A673 (cell line): Measurements from ENCODE around the gene PRKAR2A.

Experiments used
- CTCF ChIP-seq: fragments of 300-800, 200-600 bp; sonication (generic); conservative IDR thresholded peaks from 2 replicates; pipeline ENCODE4 v1.5.1; 2017; ENCODE audit warnings: low read depth, mild to moderate bottlenecking, antibody characterized with exemption, low read length, moderate library complexity, mixed read lengths
- EZH2 ChIP-seq: fragments of 200-600 bp; sonication (generic); IDR thresholded peaks from 2 replicates; pipeline ENCODE4 v1.6.1; 2017; ENCODE audit warnings: borderline replicate concordance, low read depth, mild to moderate bottlenecking, mixed read lengths, antibody characterized with exemption, low read length; ENCODE audit not compliant: poor library complexity, severe bottlenecking

GRCh38 chr3:48696601-48697000 lies 151.1 kb downstream of the PRKAR2A start:
- TF ChIP-seq CTCF (no peak), EZH2 (no peak)
